Measurements from ENCODE around the gene GNAS. TPM values are rescaled to one million over a fixed set of nuclear protein-coding genes. Genes with fewer than 3 reads are reported as not detected.

GNAS gene
- 100 to 1,000 TPM; 334 to 533 (median 451) TPM for total RNA-seq

GRCh38 chr20:58852543-58853271 lies at the start of gene GNAS:
Gene GNAS (plus strand): TSS chr20:58852716.
- Histone ChIP-seq H3K27me3 (peaks cover 60% of the 10 kb centered on the region), H3K4me3 (peak within 1 kb of the TSS; percentile 43), H3K9me3 (no peaks in the 10 kb centered on the region), H3K27ac (no peak within 1 kb of the TSS), H3K4me1 (peaks cover 29% of the 10 kb centered on the region), H3K36me3 (no peaks in the 10 kb centered on the region)
- DNase-seq (ENCODE audit: low spot score in 2 of 2) = no peak
- TF ChIP-seq CTCF (IDR thresholded peaks at IDR 0.05) (peak in 1 of 2 donors; percentile 43), EP300 (IDR thresholded peaks at IDR 0.05) (no peak), POLR2AphosphoS5 (IDR thresholded peaks at IDR 0.05) (no peak)
- 24% methylated on average over 31 of the region's 35 CpGs for WGBS

- Histone ChIP-seq H3K27me3 (peaks cover 7% of the 10 kb centered on the region), H3K27ac (no peak overlapping the region), H3K4me3 (no peak overlapping the region), H3K36me3 (no peaks in the 10 kb centered on the region), H3K9me3 (no peaks in the 10 kb centered on the region), H3K4me1 (no peaks in the 10 kb centered on the region)
- WGBS = 92% methylated on average over 18 of the region's 18 CpGs
- TF ChIP-seq POLR2A (IDR thresholded peaks at IDR 0.05) = no peak
- TF ChIP-seq POLR2AphosphoS5 (IDR thresholded peaks at IDR 0.05) = no peak
- TF ChIP-seq CTCF (IDR thresholded peaks at IDR 0.05) = no peak
- no peak for TF ChIP-seq EP300 (IDR thresholded peaks at IDR 0.05)
- DNase-seq (ENCODE audit: low spot score in 2 of 2) = no peak
Measured at GRCh38 chr20:58803533-58803932, 49.0 kb upstream of the GNAS start.

- H3K9me3 ChIP-seq = no peaks in the 10 kb centered on the region
- DNase-seq (ENCODE audit: low spot score in 2 of 2) = no peak
- TF ChIP-seq POLR2A (IDR thresholded peaks at IDR 0.05) = no peak
- TF ChIP-seq POLR2AphosphoS5 (IDR thresholded peaks at IDR 0.05) = no peak
- TF ChIP-seq EP300 (IDR thresholded peaks at IDR 0.05) = no peak
- no peak for TF ChIP-seq CTCF (IDR thresholded peaks at IDR 0.05)
- peaks cover 27% of the 10 kb centered on the region for H3K27me3 ChIP-seq
- no peak overlapping the region for H3K4me3 ChIP-seq
- H3K4me1 ChIP-seq = no peaks in the 10 kb centered on the region
- WGBS = 79% methylated on average over 11 of the region's 11 CpGs
- H3K36me3 ChIP-seq = no peaks in the 10 kb centered on the region
- no peak overlapping the region for H3K27ac ChIP-seq
Measured at GRCh38 chr20:58807801-58808200, 44.7 kb upstream of the GNAS start.

GRCh38 chr20:58808271-58809046 lies 44.1 kb upstream of the GNAS start:
- 76% methylated on average over 17 of the region's 17 CpGs for WGBS
- DNase-seq (ENCODE audit: low spot score in 2 of 2) = no peak
- H3K27ac ChIP-seq = no peak overlapping the region
- H3K9me3 ChIP-seq = no peaks in the 10 kb centered on the region
- H3K36me3 ChIP-seq = no peaks in the 10 kb centered on the region
- H3K4me3 ChIP-seq = no peak overlapping the region
- no peaks in the 10 kb centered on the region for H3K4me1 ChIP-seq
- TF ChIP-seq POLR2AphosphoS5 (IDR thresholded peaks at IDR 0.05) = no peak
- no peak for TF ChIP-seq CTCF (IDR thresholded peaks at IDR 0.05)
- TF ChIP-seq EP300 (IDR thresholded peaks at IDR 0.05) = no peak
- no peak for TF ChIP-seq POLR2A (IDR thresholded peaks at IDR 0.05)
- peaks cover 27% of the 10 kb centered on the region for H3K27me3 ChIP-seq

Measured in suprapubic skin (tissue), 4 donors.